Small intestine (tissue), 7 donors: ENCODE measurements around the gene MYBBP1A. TPM values are rescaled to one million over a fixed set of nuclear protein-coding genes. Genes with fewer than 3 reads are reported as not detected.
A peak's percentile ranks its signal among the peaks of the same experiment; 100 is the strongest.

Experiments used
- DNase-seq, 2 donors: peaks; one replicate each; pipeline versions ENCODE4 v3.0.0 to v3.0.0-alpha.2; 2013
- FAIRE-seq: peaks from 2 replicates; lab custom pipeline; 2012; peaks lifted over from hg19 to GRCh38; lab: Jason Lieb, UNC
- H3K27ac ChIP-seq, 3 donors: one replicate each; pipeline ENCODE4 v1.5.1; 2013; ENCODE audit warnings: low read length in 2 of 3, mild to moderate bottlenecking in 2 of 3, control low read depth in 1 of 3, inconsistent platforms in 1 of 3, low read depth in 1 of 3, moderate library complexity in 1 of 3
- H3K27me3 ChIP-seq, 3 donors: one replicate each; pipeline ENCODE4 v1.6.1; 2013; ENCODE audit warnings: low read length in 3 of 3, inconsistent platforms in 1 of 3; ENCODE audit not compliant: control insufficient read depth in 3 of 3, insufficient read depth in 3 of 3
- H3K36me3 ChIP-seq, 3 donors: one replicate each; pipeline ENCODE4 v1.6.1; 2013; ENCODE audit warnings: low read length in 3 of 3, inconsistent platforms in 1 of 3, low read depth in 1 of 3, mild to moderate bottlenecking in 1 of 3, moderate library complexity in 1 of 3; ENCODE audit not compliant: control insufficient read depth in 3 of 3, insufficient read depth in 2 of 3
- H3K4me1 ChIP-seq, 3 donors: one replicate each; pipeline ENCODE4 v1.6.1; 2013; ENCODE audit warnings: low read length in 2 of 3, inconsistent platforms in 1 of 3, low read depth in 1 of 3, mild to moderate bottlenecking in 1 of 3, moderate library complexity in 1 of 3; ENCODE audit not compliant: control insufficient read depth in 3 of 3, insufficient read depth in 2 of 3
- H3K4me3 ChIP-seq, 3 donors: one replicate each; pipeline ENCODE4 v1.5.1; 2013; ENCODE audit warnings: low read length in 3 of 3, control low read depth in 1 of 3, inconsistent platforms in 1 of 3, low read depth in 1 of 3, mild to moderate bottlenecking in 1 of 3, moderate library complexity in 1 of 3
- H3K9me3 ChIP-seq, 2 donors: one replicate each; pipeline ENCODE4 v1.6.1; 2013; ENCODE audit warnings: low read depth in 1 of 2, low read length in 1 of 2; ENCODE audit not compliant: control insufficient read depth in 2 of 2, insufficient read depth in 1 of 2
- WGBS, 3 donors: extraction: QIAGEN DNeasy Blood & Tissue Kit; methylation state at CpG; one replicate each; pipeline ENCODE4 v1.1.7; 2013; 5-methylcytosine and 5-hydroxymethylcytosine counted together
- polyA plus RNA-seq, 4 donors: library from polyadenylated mRNA; stranded (reverse) in 3 of 4; unstranded in 1 of 4; fragments of 200-250 nt in 3 of 4; fragments of 120-200 nt in 1 of 4; gene quantifications; one replicate each; pipeline versions ENCODE4 v1.2.1 to v1.2.3, GENCODE V29; 2013
- donor health status: healthy with polysubstance abuse.
- donor health status: control.
- donor health status: control.
- donor health status: Bipolar disorder and iron deficiency.
- donor health status: healthy.

MYBBP1A gene
- polyA plus RNA-seq, 4 donors = 15.0 to 43.5 (median 25.1) TPM

GRCh38 chr17:4509401-4509800 is 45.8 kb downstream of the MYBBP1A start:
- peaks cover 0 to 37% (median 0%) of the 10 kb centered on the region in 3 donors for H3K36me3 ChIP-seq
- H3K4me3 ChIP-seq = no peak overlapping the region
- H3K27me3 ChIP-seq = no peaks in the 10 kb centered on the region
- peaks cover 0 to 24% (median 0%) of the 10 kb centered on the region in 3 donors for H3K4me1 ChIP-seq
- 52 to 63% (median 57%) methylated on average over 8 of the region's 8 CpGs for WGBS, 3 donors
- DNase-seq = no peak
- peak overlapping the region in 1 of 3 donors; percentile 36 for H3K27ac ChIP-seq
- no peak for FAIRE-seq
- H3K9me3 ChIP-seq = no peaks in the 10 kb centered on the region

- H3K4me1 ChIP-seq = peaks cover 0 to 20% (median 0%) of the 10 kb centered on the region in 3 donors
- no peak overlapping the region for H3K4me3 ChIP-seq
- 87 to 88% (median 88%) methylated on average over 3 of the region's 3 CpGs for WGBS, 3 donors
- H3K9me3 ChIP-seq = no peaks in the 10 kb centered on the region
- DNase-seq = no peak
- peaks cover 0 to 37% (median 0%) of the 10 kb centered on the region in 3 donors for H3K36me3 ChIP-seq
- peak overlapping the region in 1 of 3 donors; percentile 36 for H3K27ac ChIP-seq
- no peak for FAIRE-seq
- H3K27me3 ChIP-seq = no peaks in the 10 kb centered on the region
These were observed 47.0 kb downstream of the MYBBP1A start for GRCh38 chr17:4508207-4508606.

- H3K36me3 ChIP-seq = peaks cover 0 to 42% (median 0%) of the 10 kb centered on the region in 3 donors
- H3K4me1 ChIP-seq = peaks cover 0 to 19% (median 0%) of the 10 kb centered on the region in 3 donors
- H3K27me3 ChIP-seq = no peaks in the 10 kb centered on the region
- FAIRE-seq (no peak), DNase-seq (no peak)
- H3K27ac ChIP-seq = peak overlapping the region in 1 of 3 donors; percentile 36
- no peak overlapping the region for H3K4me3 ChIP-seq
- 62 to 76% (median 68%) methylated on average over 8 of the region's 8 CpGs for WGBS, 3 donors
- no peaks in the 10 kb centered on the region for H3K9me3 ChIP-seq
These were observed 47.6 kb downstream of the MYBBP1A start for GRCh38 chr17:4507361-4508111.

GRCh38 chr17:4506892-4507291 is 48.3 kb downstream of the MYBBP1A start:
- no peaks in the 10 kb centered on the region for H3K27me3 ChIP-seq
- no peak overlapping the region for H3K4me3 ChIP-seq
- H3K4me1 ChIP-seq = peaks cover 0 to 16% (median 0%) of the 10 kb centered on the region in 3 donors
- no peak for FAIRE-seq
- H3K9me3 ChIP-seq = no peaks in the 10 kb centered on the region
- no peak for DNase-seq
- H3K36me3 ChIP-seq = peaks cover 0 to 44% (median 0%) of the 10 kb centered on the region in 3 donors
- no peak overlapping the region for H3K27ac ChIP-seq
- 81 to 92% (median 88%) methylated on average over 8 of the region's 8 CpGs for WGBS, 3 donors

GRCh38 chr17:4506175-4506813 is 48.9 kb downstream of the MYBBP1A start:
- WGBS, 3 donors = 52 to 57% (median 57%) methylated on average over 13 of the region's 13 CpGs
- Histone ChIP-seq H3K36me3 (peaks cover 0 to 39% (median 0%) of the 10 kb centered on the region in 3 donors), H3K9me3 (no peaks in the 10 kb centered on the region), H3K27ac (no peak overlapping the region), H3K4me3 (no peak overlapping the region), H3K27me3 (peaks cover 0 to 2% (median 0%) of the 10 kb centered on the region in 3 donors), H3K4me1 (peaks cover 0 to 18% (median 0%) of the 10 kb centered on the region in 3 donors)
- DNase-seq (no peak), FAIRE-seq (no peak)

- H3K9me3 ChIP-seq = no peaks in the 10 kb centered on the region
- no peak overlapping the region for H3K4me3 ChIP-seq
- H3K27me3 ChIP-seq = peaks cover 0 to 2% (median 2%) of the 10 kb centered on the region in 3 donors
- peaks cover 2 to 25% (median 2%) of the 10 kb centered on the region in 3 donors for H3K4me1 ChIP-seq
- 85 to 89% (median 88%) methylated on average over 5 of the region's 5 CpGs for WGBS, 3 donors
- FAIRE-seq = no peak
- H3K27ac ChIP-seq = no peak overlapping the region
- no peak for DNase-seq
- peaks cover 0 to 38% (median 0%) of the 10 kb centered on the region in 3 donors for H3K36me3 ChIP-seq
These were observed 50.0 kb downstream of the MYBBP1A start for GRCh38 chr17:4505187-4505586.

- no peak overlapping the region for H3K4me3 ChIP-seq
- H3K27me3 ChIP-seq = peaks cover 0 to 3% (median 2%) of the 10 kb centered on the region in 3 donors
- FAIRE-seq = no peak
- no peak overlapping the region for H3K27ac ChIP-seq
- no peak for DNase-seq
- peaks cover 0 to 35% (median 0%) of the 10 kb centered on the region in 3 donors for H3K36me3 ChIP-seq
- 39 to 57% (median 49%) methylated on average over 5 of the region's 5 CpGs for WGBS, 3 donors
- H3K9me3 ChIP-seq = no peaks in the 10 kb centered on the region
- peaks cover 4 to 28% (median 4%) of the 10 kb centered on the region in 3 donors for H3K4me1 ChIP-seq
These were observed 51.0 kb downstream of the MYBBP1A start for GRCh38 chr17:4504188-4504587.

- DNase-seq = no peak
- peak overlapping the region in 1 of 3 donors; percentile 3 for H3K27ac ChIP-seq
- no peak for FAIRE-seq
- peaks cover 4 to 28% (median 5%) of the 10 kb centered on the region in 3 donors for H3K4me1 ChIP-seq
- H3K9me3 ChIP-seq = no peaks in the 10 kb centered on the region
- H3K27me3 ChIP-seq = peaks cover 0 to 3% (median 2%) of the 10 kb centered on the region in 3 donors
- peaks cover 0 to 35% (median 0%) of the 10 kb centered on the region in 3 donors for H3K36me3 ChIP-seq
- no peak overlapping the region for H3K4me3 ChIP-seq
- WGBS, 3 donors = 61 to 84% (median 74%) methylated on average over 4 of the region's 4 CpGs
These were observed 51.7 kb downstream of the MYBBP1A start for GRCh38 chr17:4503283-4504025.
